ENCODE measurements around the gene WDR5B. TPM values are rescaled to one million over a fixed set of nuclear protein-coding genes. Genes with fewer than 3 reads are reported as not detected.
A peak's percentile ranks its signal among the peaks of the same experiment; 100 is the strongest.
"Not testable (repeated sequence)": the region's sequence is repeated elsewhere in the genome, so short reads cannot be mapped to it uniquely, and the experiment has no call there.

WDR5B gene
- 5.4 and 6.3 TPM in 2 replicates for total RNA-seq (2014; rRNA removed; shearing (Covaris generic))

- Histone ChIP-seq H3K4me1 (replicated peaks) (peaks cover 16% of the 10 kb centered on the region; the same call in 1 of the 2 replicates), H3K4me3 (peak within 1 kb of the TSS; percentile 60), H3K36me3 (peaks cover 9% of the 10 kb centered on the region), H3K27ac (peak within 1 kb of the TSS; percentile 57), H3K27me3 (replicated peaks) (no peaks in the 10 kb centered on the region), H3K9me3 (replicated peaks) (no peaks in the 10 kb centered on the region)
- peak; percentile 95 to 97 for DNase-seq (ENCODE audit: low read depth in 1 of 2, low spot score in 2 of 2)
These were observed at the start of gene WDR5B for GRCh38 chr3:122415762-122416654. Gene WDR5B (minus strand): TSS chr3:122416062. CDS start chr3:122415528, 534 bp downstream.

GRCh38 chr3:122464659-122465058, 48.8 kb upstream of the WDR5B start:
- Histone ChIP-seq H3K36me3 (peaks cover 62% of the 10 kb centered on the region), H3K4me3 (no peak overlapping the region), H3K4me1 (replicated peaks) (peaks cover 6% of the 10 kb centered on the region; the same call in 1 of the 2 replicates), H3K27ac (no peak overlapping the region), H3K9me3 (replicated peaks) (no peaks in the 10 kb centered on the region), H3K27me3 (replicated peaks) (no peaks in the 10 kb centered on the region)
- DNase-seq (ENCODE audit: low read depth in 1 of 2, low spot score in 2 of 2): no peak

GRCh38 chr3:122462406-122462805, 46.5 kb upstream of the WDR5B start:
- H3K4me3 ChIP-seq: no peak overlapping the region
- H3K9me3 ChIP-seq (replicated peaks): no peaks in the 10 kb centered on the region
- DNase-seq (ENCODE audit: low read depth in 1 of 2, low spot score in 2 of 2): no peak
- H3K4me1 ChIP-seq (replicated peaks): no peaks in the 10 kb centered on the region
- no peaks in the 10 kb centered on the region for H3K27me3 ChIP-seq (replicated peaks)
- H3K36me3 ChIP-seq: peaks cover 74% of the 10 kb centered on the region
- no peak overlapping the region for H3K27ac ChIP-seq

- H3K27ac ChIP-seq: no peak overlapping the region
- no peaks in the 10 kb centered on the region for H3K27me3 ChIP-seq (replicated peaks)
- no peaks in the 10 kb centered on the region for H3K4me1 ChIP-seq (replicated peaks)
- no peak for DNase-seq (ENCODE audit: low read depth in 1 of 2, low spot score in 2 of 2)
- H3K36me3 ChIP-seq: peaks cover 76% of the 10 kb centered on the region
- H3K9me3 ChIP-seq (replicated peaks): no peaks in the 10 kb centered on the region
- H3K4me3 ChIP-seq: no peak overlapping the region
These were observed 45.9 kb upstream of the WDR5B start for GRCh38 chr3:122461806-122462205.

- peak in 1 of 2 experiments; percentile 43 for DNase-seq (ENCODE audit: low read depth in 1 of 2, low spot score in 2 of 2)
- H3K4me3 ChIP-seq: no peak overlapping the region
- no peak overlapping the region for H3K27ac ChIP-seq
- peaks cover 65% of the 10 kb centered on the region for H3K36me3 ChIP-seq
- H3K27me3 ChIP-seq (replicated peaks): no peaks in the 10 kb centered on the region
- no peaks in the 10 kb centered on the region for H3K4me1 ChIP-seq (replicated peaks)
- H3K9me3 ChIP-seq (replicated peaks): no peaks in the 10 kb centered on the region
These were observed 43.1 kb upstream of the WDR5B start for GRCh38 chr3:122458992-122459391.

GRCh38 chr3:122457706-122458105, 41.8 kb upstream of the WDR5B start:
- Histone ChIP-seq H3K9me3 (replicated peaks) (no peaks in the 10 kb centered on the region), H3K36me3 (peaks cover 69% of the 10 kb centered on the region), H3K4me3 (no peak overlapping the region), H3K27me3 (replicated peaks) (no peaks in the 10 kb centered on the region), H3K4me1 (replicated peaks) (no peaks in the 10 kb centered on the region), H3K27ac (no peak overlapping the region)
- DNase-seq (ENCODE audit: low read depth in 1 of 2, low spot score in 2 of 2): no peak

DNA sequence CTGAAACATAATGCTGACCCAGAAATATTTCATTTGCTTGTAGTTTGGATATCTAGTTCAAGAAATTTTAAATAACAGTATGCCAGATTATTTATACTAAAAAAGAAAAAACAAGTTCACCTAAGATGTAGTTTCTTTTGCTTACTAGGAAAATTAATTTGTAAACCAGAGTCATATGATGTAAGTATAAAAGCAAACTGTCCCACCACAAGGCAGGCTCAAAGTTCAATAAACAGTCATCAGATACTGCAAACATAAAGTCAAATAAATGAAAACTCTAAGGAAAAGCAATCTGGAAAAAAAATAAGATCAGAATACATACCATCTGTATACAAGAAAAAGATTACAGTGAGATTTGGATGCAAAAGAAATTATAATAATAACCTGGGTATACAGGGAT, 40.2 kb upstream of the WDR5B start:
- DNase-seq (ENCODE audit: low read depth in 1 of 2, low spot score in 2 of 2): no peak
- Histone ChIP-seq H3K27me3 (replicated peaks) (no peaks in the 10 kb centered on the region), H3K4me3 (no peak overlapping the region), H3K9me3 (replicated peaks) (no peaks in the 10 kb centered on the region), H3K36me3 (peaks cover 68% of the 10 kb centered on the region), H3K4me1 (replicated peaks) (no peaks in the 10 kb centered on the region), H3K27ac (no peak overlapping the region)

GRCh38 chr3:122451371-122451770, 35.5 kb upstream of the WDR5B start:
- H3K9me3 ChIP-seq (replicated peaks): no peaks in the 10 kb centered on the region
- H3K27ac ChIP-seq: no peak overlapping the region
- H3K4me1 ChIP-seq (replicated peaks): no peaks in the 10 kb centered on the region
- no peaks in the 10 kb centered on the region for H3K27me3 ChIP-seq (replicated peaks)
- no peak for DNase-seq (ENCODE audit: low read depth in 1 of 2, low spot score in 2 of 2)
- H3K36me3 ChIP-seq: peaks cover 65% of the 10 kb centered on the region
- H3K4me3 ChIP-seq: no peak overlapping the region

GRCh38 chr3:122448218-122448617, 32.4 kb upstream of the WDR5B start:
- not testable (repeated sequence) for H3K4me3 ChIP-seq; H3K9me3 ChIP-seq (replicated peaks); DNase-seq (ENCODE audit: low read depth in 1 of 2, low spot score in 2 of 2); H3K27ac ChIP-seq; H3K27me3 ChIP-seq (replicated peaks); H3K4me1 ChIP-seq (replicated peaks)
- peaks cover 78% of the 10 kb centered on the region for H3K36me3 ChIP-seq

- H3K27me3 ChIP-seq (replicated peaks); H3K4me3 ChIP-seq; DNase-seq (ENCODE audit: low read depth in 1 of 2, low spot score in 2 of 2); H3K27ac ChIP-seq; H3K4me1 ChIP-seq (replicated peaks); H3K9me3 ChIP-seq (replicated peaks): not testable (repeated sequence)
- H3K36me3 ChIP-seq: peaks cover 82% of the 10 kb centered on the region
These were observed 28.6 kb upstream of the WDR5B start for GRCh38 chr3:122444491-122444887.

- H3K4me3 ChIP-seq; H3K4me1 ChIP-seq (replicated peaks); H3K27ac ChIP-seq; H3K27me3 ChIP-seq (replicated peaks); DNase-seq (ENCODE audit: low read depth in 1 of 2, low spot score in 2 of 2); H3K9me3 ChIP-seq (replicated peaks): not testable (repeated sequence)
- peaks cover 82% of the 10 kb centered on the region for H3K36me3 ChIP-seq
These were observed 28.1 kb upstream of the WDR5B start for GRCh38 chr3:122443762-122444490.

GRCh38 chr3:122443090-122443489, 27.2 kb upstream of the WDR5B start:
- H3K27ac ChIP-seq: no peak overlapping the region
- DNase-seq (ENCODE audit: low read depth in 1 of 2, low spot score in 2 of 2): no peak
- H3K4me1 ChIP-seq (replicated peaks): no peaks in the 10 kb centered on the region
- H3K36me3 ChIP-seq: peaks cover 82% of the 10 kb centered on the region
- no peaks in the 10 kb centered on the region for H3K9me3 ChIP-seq (replicated peaks)
- H3K27me3 ChIP-seq (replicated peaks): no peaks in the 10 kb centered on the region
- no peak overlapping the region for H3K4me3 ChIP-seq

DNA sequence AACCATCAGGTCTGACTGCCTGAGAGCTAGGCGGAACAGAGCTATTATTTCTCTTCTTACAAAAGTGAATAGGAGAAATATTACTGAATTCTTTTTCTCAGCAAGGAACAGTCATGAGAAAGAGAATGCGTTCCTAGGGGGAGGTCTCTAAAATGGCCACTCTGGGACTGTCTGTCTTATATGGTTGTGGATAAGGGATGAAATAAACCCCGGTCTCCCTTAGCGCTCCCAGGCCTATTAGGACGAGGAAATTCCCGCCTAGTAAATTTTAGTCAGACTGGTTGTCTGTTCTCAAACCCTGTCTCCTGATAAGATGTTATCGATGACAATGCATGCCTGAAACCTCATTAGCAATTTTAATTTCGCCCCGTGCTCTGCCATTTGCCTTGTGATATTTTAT, 20.1 kb upstream of the WDR5B start:
- no peak overlapping the region for H3K4me3 ChIP-seq
- no peaks in the 10 kb centered on the region for H3K27me3 ChIP-seq (replicated peaks)
- H3K9me3 ChIP-seq (replicated peaks): no peaks in the 10 kb centered on the region
- no peak overlapping the region for H3K27ac ChIP-seq
- H3K36me3 ChIP-seq: peaks cover 87% of the 10 kb centered on the region
- DNase-seq (ENCODE audit: low read depth in 1 of 2, low spot score in 2 of 2): no peak
- H3K4me1 ChIP-seq (replicated peaks): no peaks in the 10 kb centered on the region

- Histone ChIP-seq H3K27me3 (replicated peaks) (no peaks in the 10 kb centered on the region), H3K4me1 (replicated peaks) (no peaks in the 10 kb centered on the region), H3K27ac (no peak overlapping the region), H3K9me3 (replicated peaks) (no peaks in the 10 kb centered on the region), H3K36me3 (peaks cover 68% of the 10 kb centered on the region), H3K4me3 (no peak overlapping the region)
- DNase-seq (ENCODE audit: low read depth in 1 of 2, low spot score in 2 of 2): no peak
These were observed 14.5 kb upstream of the WDR5B start for GRCh38 chr3:122430371-122430770.
